Measurements from ENCODE around the gene RANBP9. TPM values are rescaled to one million over a fixed set of nuclear protein-coding genes. Genes with fewer than 3 reads are reported as not detected.

The RANBP9 gene
- total RNA-seq, 2 donors from 2014 or later: 27.2 to 35.0 TPM

DNA sequence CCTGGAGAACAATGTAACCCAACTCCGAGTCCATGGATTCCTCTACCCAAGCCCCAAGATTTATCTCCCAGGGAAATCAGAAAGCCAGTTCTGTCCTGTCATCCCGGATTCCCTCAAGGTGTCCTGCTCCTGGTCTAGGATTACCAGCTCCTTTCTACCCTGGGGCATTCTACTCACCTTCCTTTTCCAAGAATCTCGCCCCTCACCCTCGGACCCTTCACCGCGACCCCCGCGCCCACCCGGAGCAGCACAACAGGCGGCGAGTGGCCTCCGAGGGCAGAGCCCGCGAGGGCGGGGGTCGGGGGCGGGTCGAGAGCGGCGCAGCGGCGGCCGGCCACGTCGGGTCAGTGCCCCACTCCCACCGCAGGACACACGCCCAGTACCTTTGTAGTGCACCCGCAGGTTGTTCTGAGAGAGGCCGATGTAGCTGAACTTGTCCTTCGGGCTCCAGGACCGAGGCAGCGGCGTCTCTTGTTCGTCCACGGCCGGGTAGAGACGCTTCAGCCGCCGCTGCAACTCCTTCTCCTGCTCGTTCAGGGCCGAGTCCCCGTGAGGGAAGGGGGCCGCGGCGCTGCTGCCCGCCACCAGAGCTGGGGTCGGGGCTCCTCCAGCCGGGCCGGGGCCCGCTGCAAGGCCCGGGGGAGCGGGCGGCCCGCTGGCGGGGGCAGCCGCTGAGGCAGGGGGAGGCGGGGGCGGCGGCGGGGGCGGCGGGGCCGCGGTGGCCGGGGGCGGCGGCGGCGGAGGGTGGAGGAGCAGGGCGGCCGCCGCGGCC, 897 bp downstream of the RANBP9 start:
- intact Hi-C loops (cut with DNase I): no loop called here
- DNase-seq: peak; percentile 63

DNA sequence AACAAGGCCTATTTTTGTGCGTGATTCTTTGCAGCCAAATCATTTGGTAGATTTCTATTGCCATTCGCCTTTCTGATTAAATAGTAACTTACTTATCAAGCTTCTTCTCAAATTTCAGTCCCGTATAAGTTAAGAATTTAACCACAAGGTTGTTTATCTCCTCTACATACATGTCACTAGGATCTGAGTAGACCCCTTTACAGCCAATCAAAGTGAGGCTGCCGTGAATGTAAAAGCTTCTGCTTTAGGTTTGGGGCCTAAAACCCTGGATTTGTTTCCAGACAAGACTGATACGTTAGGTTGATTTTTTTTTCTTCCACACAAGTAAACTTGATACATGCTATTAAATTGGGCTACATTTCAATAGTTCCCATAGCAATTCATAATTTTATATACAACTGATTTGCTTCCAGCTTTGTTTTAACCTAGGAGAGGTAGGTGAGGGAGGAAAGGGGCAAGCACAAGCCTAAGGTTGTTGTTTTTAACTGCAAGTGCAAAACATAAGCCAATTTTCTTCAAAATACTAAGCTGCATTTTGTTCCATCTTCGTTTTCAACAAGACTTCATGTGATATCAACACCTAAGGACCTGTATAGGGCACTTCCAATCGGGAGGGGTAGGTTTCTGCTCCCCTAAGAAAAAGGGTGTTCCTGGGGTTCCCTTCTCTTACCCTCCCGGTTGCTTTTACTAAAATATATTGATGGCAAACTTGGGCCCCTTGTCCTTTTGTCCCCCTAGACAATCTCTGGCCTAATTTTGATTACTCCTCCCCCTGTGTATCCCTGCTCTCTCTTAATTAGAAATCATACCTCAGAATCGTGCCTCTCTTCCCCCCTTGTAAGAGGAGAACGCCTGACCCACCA, 1.7 kb downstream of the RANBP9 start:
- no peaks in the 10 kb centered on the region for H3K27me3 ChIP-seq
- TF ChIP-seq, protein P1, sequence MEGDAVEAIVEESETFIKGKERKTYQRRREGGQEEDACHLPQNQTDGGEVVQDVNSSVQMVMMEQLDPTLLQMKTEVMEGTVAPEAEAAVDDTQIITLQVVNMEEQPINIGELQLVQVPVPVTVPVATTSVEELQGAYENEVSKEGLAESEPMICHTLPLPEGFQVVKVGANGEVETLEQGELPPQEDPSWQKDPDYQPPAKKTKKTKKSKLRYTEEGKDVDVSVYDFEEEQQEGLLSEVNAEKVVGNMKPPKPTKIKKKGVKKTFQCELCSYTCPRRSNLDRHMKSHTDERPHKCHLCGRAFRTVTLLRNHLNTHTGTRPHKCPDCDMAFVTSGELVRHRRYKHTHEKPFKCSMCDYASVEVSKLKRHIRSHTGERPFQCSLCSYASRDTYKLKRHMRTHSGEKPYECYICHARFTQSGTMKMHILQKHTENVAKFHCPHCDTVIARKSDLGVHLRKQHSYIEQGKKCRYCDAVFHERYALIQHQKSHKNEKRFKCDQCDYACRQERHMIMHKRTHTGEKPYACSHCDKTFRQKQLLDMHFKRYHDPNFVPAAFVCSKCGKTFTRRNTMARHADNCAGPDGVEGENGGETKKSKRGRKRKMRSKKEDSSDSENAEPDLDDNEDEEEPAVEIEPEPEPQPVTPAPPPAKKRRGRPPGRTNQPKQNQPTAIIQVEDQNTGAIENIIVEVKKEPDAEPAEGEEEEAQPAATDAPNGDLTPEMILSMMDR (IDR thresholded peaks at IDR 0.05): no peak
- intact Hi-C loops (cut with DNase I): loop anchor here (5.0 kb wide), 1 partner anchor 88 kb away; no protein-coding TSS in a partner anchor
- peaks cover 6% of the 10 kb centered on the region for H3K4me1 ChIP-seq
- H3K4me3 ChIP-seq: peak overlapping the region; percentile 87
- peak overlapping the region; percentile 92 for H3K27ac ChIP-seq
- peak overlapping the region; percentile 83 to 90 for H3K9ac ChIP-seq (ENCODE audit: low read depth in 2 of 2, low read length in 2 of 2)
- peak; percentile 43 for DNase-seq
- no peaks in the 10 kb centered on the region for H3K9me3 ChIP-seq
- no peaks in the 10 kb centered on the region for H3K36me3 ChIP-seq

More for the DNA sequence above, 897 bp downstream of the RANBP9 start:
- Histone ChIP-seq H3K36me3 (no peaks in the 10 kb centered on the region), H3K9ac (ENCODE audit: low read depth in 2 of 2, low read length in 2 of 2) (peak overlapping the region; percentile 83 to 90), H3K27ac (peak overlapping the region; percentile 95), H3K27me3 (no peaks in the 10 kb centered on the region), H3K9me3 (no peaks in the 10 kb centered on the region), H3K4me3 (peak overlapping the region; percentile 87), H3K4me1 (peaks cover 6% of the 10 kb centered on the region)
- TF ChIP-seq, protein P1 (IDR thresholded peaks at IDR 0.05): no peak

DNA sequence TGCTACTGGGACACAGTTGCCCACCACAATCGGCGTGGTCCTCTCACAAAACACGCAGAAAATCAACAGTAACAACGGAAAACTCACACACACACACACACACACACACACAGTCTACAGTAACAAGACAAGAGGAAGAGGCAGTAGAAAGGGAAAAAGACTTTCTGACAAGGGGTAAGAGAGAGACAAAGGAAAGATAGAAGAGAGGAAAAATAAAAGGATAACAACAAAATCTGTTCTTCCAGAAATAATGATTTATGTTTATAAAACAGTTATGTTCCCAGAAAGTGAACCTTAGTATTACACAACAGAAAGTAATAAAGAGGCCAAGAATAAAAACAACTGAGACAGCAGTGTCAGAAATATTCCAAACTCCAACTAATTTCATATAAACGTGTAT, 2.9 kb downstream of the RANBP9 start:
- Histone ChIP-seq H3K9me3 (no peaks in the 10 kb centered on the region), H3K4me1 (peaks cover 12% of the 10 kb centered on the region), H3K4me3 (peak overlapping the region; percentile 87), H3K27me3 (no peaks in the 10 kb centered on the region), H3K27ac (no peak overlapping the region), H3K9ac (ENCODE audit: low read depth in 2 of 2, low read length in 2 of 2) (peak overlapping the region in 1 of 2 donors; percentile 83), H3K36me3 (no peaks in the 10 kb centered on the region)
- TF ChIP-seq, protein P1 (IDR thresholded peaks at IDR 0.05): no peak
- DNase-seq: no peak
- intact Hi-C loops (cut with DNase I): loop anchor here (5.0 kb wide), 1 partner anchor 86 kb away; no protein-coding TSS in a partner anchor

DNA sequence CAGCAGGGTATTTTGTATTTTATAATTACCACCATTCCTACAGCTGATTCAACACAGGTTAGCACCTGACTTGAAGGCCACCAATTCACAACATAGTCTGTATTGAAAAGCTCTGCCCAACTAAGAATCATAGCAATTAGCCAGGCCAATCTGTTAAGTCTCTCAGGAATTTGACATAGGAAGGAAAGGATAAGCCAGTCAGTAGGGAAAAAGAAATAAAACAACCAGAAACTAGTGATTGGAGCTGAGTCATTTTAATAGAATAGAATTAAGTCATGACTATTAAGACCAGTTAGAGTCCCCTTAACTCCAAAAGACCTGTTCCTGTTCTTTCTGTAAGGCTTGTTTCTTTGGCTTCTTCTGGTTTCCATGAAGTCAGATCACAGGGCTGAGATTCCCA, 8.1 kb downstream of the RANBP9 start:
- Histone ChIP-seq H3K27me3 (no peaks in the 10 kb centered on the region), H3K4me3 (no peak overlapping the region), H3K9me3 (no peaks in the 10 kb centered on the region), H3K27ac (no peak overlapping the region), H3K36me3 (no peaks in the 10 kb centered on the region), H3K4me1 (peaks cover 18% of the 10 kb centered on the region), H3K9ac (ENCODE audit: low read depth in 2 of 2, low read length in 2 of 2) (no peak overlapping the region)
- TF ChIP-seq, protein P1 (IDR thresholded peaks at IDR 0.05): no peak
- intact Hi-C loops (cut with DNase I): no loop called here
- no peak for DNase-seq

DNA sequence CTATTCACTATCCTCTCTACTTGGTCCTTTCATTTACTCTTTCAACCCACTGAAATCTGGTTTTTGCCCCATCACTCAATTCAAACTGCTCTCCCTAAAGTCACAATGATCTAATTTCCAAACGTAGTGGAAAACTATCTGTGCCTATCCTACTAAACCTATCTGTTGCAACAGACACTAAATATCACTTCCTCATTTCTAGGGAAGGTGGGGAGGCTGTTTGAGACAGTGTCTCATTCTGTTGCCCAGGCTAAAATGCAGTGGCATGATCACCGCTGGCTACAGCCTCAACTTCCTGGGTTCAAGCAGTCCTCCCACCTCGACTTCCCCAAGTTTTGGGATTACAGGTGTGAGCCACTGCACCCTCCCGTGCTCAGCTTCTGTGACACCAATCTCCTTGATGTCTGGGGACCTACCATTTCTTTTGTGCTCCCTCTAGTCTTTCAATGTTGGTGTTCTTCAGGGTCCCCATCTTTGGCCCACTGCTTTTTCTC, 8.8 kb downstream of the RANBP9 start:
- Histone ChIP-seq H3K9ac (ENCODE audit: low read depth in 2 of 2, low read length in 2 of 2) (no peak overlapping the region), H3K27me3 (no peaks in the 10 kb centered on the region), H3K27ac (no peak overlapping the region), H3K4me3 (no peak overlapping the region), H3K9me3 (no peaks in the 10 kb centered on the region), H3K36me3 (no peaks in the 10 kb centered on the region), H3K4me1 (peaks cover 12% of the 10 kb centered on the region)
- TF ChIP-seq, protein P1 (IDR thresholded peaks at IDR 0.05): no peak
- DNase-seq: no peak
- intact Hi-C loops (cut with DNase I): no loop called here
